ENCODE data around the gene STIP1.

STIP1 gene

GRCh38 chr11:64252003-64252872 is 66.3 kb downstream of the STIP1 start:
- no peak for DNase-seq

DNA sequence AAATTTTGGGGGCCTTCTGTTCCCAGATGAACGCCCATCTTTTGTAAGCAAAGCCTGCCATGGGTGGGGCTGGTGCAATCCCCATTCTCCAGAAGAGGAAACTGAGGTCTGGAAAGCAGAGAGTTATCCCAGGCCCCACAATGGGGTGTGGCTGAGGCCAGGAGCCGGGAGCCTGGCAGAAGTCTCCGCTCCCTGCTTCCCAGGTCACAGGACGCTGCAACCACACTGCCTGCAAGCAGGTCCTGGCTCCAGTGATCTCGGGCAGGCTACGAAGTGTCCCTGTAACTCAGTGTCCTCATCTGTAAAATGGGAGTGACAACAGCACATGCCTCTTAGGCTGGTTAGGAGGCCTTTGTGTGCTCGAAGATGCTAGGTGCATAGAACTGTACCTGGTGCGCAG is 67.1 kb downstream of the STIP1 start:
- no peak for DNase-seq

DNA sequence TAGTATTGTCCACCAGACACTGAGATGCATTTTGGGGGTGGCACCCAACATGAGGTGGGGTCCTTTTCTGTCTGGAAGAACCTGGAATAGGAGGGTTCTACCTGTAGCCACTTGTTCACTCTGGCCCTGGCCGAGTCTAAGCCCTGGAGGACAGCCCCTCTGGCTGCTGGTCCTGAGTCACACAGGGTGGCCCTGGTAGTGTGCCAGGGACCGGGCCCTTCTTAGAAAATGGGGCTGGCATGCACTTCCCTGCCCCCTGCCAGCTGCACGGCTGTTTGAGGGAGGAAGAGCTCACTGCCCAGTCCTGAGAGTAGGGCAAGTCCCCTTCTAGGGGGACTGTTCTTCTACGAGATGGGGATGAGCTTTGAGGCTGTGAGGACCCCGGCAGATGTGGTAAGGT is 67.5 kb downstream of the STIP1 start:
- DNase-seq, result no peak
